ENCODE results near the gene TMTC1. TPM values are rescaled to one million over a fixed set of nuclear protein-coding genes. Genes with fewer than 3 reads are reported as not detected.
A peak's percentile ranks its signal among the peaks of the same experiment; 100 is the strongest.

Gene TMTC1
- total RNA-seq, 1 donor from 2014 or later, result 5.4 TPM

- DNase-seq (ENCODE audit: low spot score), result no peak
- no peak for ATAC-seq
Observed at GRCh38 chr12:29622251-29622650, 161.5 kb downstream of the TMTC1 start.

GRCh38 chr12:29620030-29620429 lies 163.7 kb downstream of the TMTC1 start:
- DNase-seq (ENCODE audit: low spot score) (no peak), ATAC-seq (no peak)

GRCh38 chr12:29617407-29617803 lies 166.3 kb downstream of the TMTC1 start:
- ATAC-seq (no peak), DNase-seq (ENCODE audit: low spot score) (no peak)

- no peak for DNase-seq (ENCODE audit: low spot score)
- no peak for ATAC-seq
Observed at GRCh38 chr12:29616664-29617406, 166.9 kb downstream of the TMTC1 start.

- no peak for DNase-seq (ENCODE audit: low spot score)
- ATAC-seq, result no peak
Observed at GRCh38 chr12:29614694-29615325, 168.9 kb downstream of the TMTC1 start.

- ATAC-seq (no peak), DNase-seq (ENCODE audit: low spot score) (no peak)
Observed at GRCh38 chr12:29612912-29613311, 170.8 kb downstream of the TMTC1 start.

- DNase-seq (ENCODE audit: low spot score), result no peak
- peak; percentile 9 for ATAC-seq
Observed at GRCh38 chr12:29611906-29612305, 171.8 kb downstream of the TMTC1 start.

GRCh38 chr12:29610473-29611170 lies 173.1 kb downstream of the TMTC1 start:
- ATAC-seq, result peak; percentile 89
- DNase-seq (ENCODE audit: low spot score), result peak; percentile 55

- ATAC-seq (peak; percentile 22), DNase-seq (ENCODE audit: low spot score) (no peak)
Observed at GRCh38 chr12:29609431-29610215, 174.1 kb downstream of the TMTC1 start.

- no peak for DNase-seq (ENCODE audit: low spot score)
- no peak for ATAC-seq
Observed at GRCh38 chr12:29608581-29608980, 175.2 kb downstream of the TMTC1 start.

- DNase-seq (ENCODE audit: low spot score), result no peak
- ATAC-seq, result peak; percentile 28
Observed at GRCh38 chr12:29599381-29599780, 184.4 kb downstream of the TMTC1 start.

GRCh38 chr12:29595071-29595755 lies 188.5 kb downstream of the TMTC1 start:
- DNase-seq (ENCODE audit: low spot score) (peak; percentile 78), ATAC-seq (peak; percentile 89)

- DNase-seq (ENCODE audit: low spot score), result no peak
- ATAC-seq, result no peak
Observed at GRCh38 chr12:29593001-29593400, 190.7 kb downstream of the TMTC1 start.

- DNase-seq (ENCODE audit: low spot score) (peak; percentile 73), ATAC-seq (peak; percentile 82)
Observed at GRCh38 chr12:29591140-29592020, 192.4 kb downstream of the TMTC1 start.

- ATAC-seq (no peak), DNase-seq (ENCODE audit: low spot score) (no peak)
Observed at GRCh38 chr12:29589851-29590250, 193.9 kb downstream of the TMTC1 start.

GRCh38 chr12:29589286-29589820 lies 194.4 kb downstream of the TMTC1 start:
- DNase-seq (ENCODE audit: low spot score) (no peak), ATAC-seq (no peak)

- DNase-seq (ENCODE audit: low spot score), result peak; percentile 81
- ATAC-seq, result peak; percentile 98
Observed at GRCh38 chr12:29582677-29583272, 201.0 kb downstream of the TMTC1 start.

GRCh38 chr12:29582146-29582545 lies 201.6 kb downstream of the TMTC1 start:
- DNase-seq (ENCODE audit: low spot score), result no peak
- peak; percentile 24 for ATAC-seq

GRCh38 chr12:29581631-29582030 lies 202.1 kb downstream of the TMTC1 start:
- no peak for DNase-seq (ENCODE audit: low spot score)
- ATAC-seq, result no peak

Data from left lobe of liver (tissue), 2 donors.